RWPE2 (cell line): ENCODE results near the gene SFSWAP.

ENCODE experiments used
- ATAC-seq: fragments of 200-7000 bp; cut with Tn5 transposase; 3 replicates; pipeline ENCODE4 v1.9.1; 2021; ENCODE audit warnings: low read depth
- DNase-seq: peaks from one replicate; pipeline ENCODE4 v3.0.0-alpha.2; 2020; ENCODE audit warnings: low spot score
- H3K27ac ChIP-seq: fragments of 450-650 bp; 2 replicates; pipeline ENCODE4 v1.5.1; 2017; ENCODE audit warnings: mild to moderate bottlenecking; ENCODE audit not compliant: poor library complexity, severe bottlenecking
- H3K27me3 ChIP-seq: fragments of 250-450 bp; sonication (Bioruptor Pico); 2 replicates; pipeline ENCODE4 v1.5.1; 2021; ENCODE audit warnings: mild to moderate bottlenecking, moderate library complexity; ENCODE audit not compliant: insufficient read depth, poor library complexity, severe bottlenecking
- H3K36me3 ChIP-seq: fragments of 250-450 bp; sonication (Bioruptor Pico); 2 replicates; pipeline ENCODE4 v1.5.1; 2020; ENCODE audit warnings: low read depth, mild to moderate bottlenecking, moderate library complexity
- H3K4me1 ChIP-seq: fragments of 250-450 bp; sonication (Bioruptor Pico); 2 replicates; pipeline ENCODE4 v1.5.1; 2021; ENCODE audit warnings: mild to moderate bottlenecking, moderate library complexity; ENCODE audit not compliant: insufficient read depth, poor library complexity, severe bottlenecking
- H3K4me3 ChIP-seq: fragments of 250-450 bp; sonication (Bioruptor Pico); 2 replicates; pipeline ENCODE4 v1.5.1; 2021; ENCODE audit warnings: mild to moderate bottlenecking, moderate library complexity; ENCODE audit not compliant: severe bottlenecking
- H3K9me3 ChIP-seq: fragments of 250-450 bp; sonication (Bioruptor Pico); 2 replicates; pipeline ENCODE4 v1.5.1; 2021; ENCODE audit warnings: mild to moderate bottlenecking, moderate library complexity; ENCODE audit not compliant: severe bottlenecking
- TF ChIP-seq, protein P1 (sequence below): fragments of 450-650 bp; IDR thresholded peaks from one replicate; pipeline ENCODE4 v1.5.1; 2017; ENCODE audit warnings: mild to moderate bottlenecking, moderate library complexity; ENCODE audit not compliant: poor library complexity, severe bottlenecking

Gene SFSWAP

DNA sequence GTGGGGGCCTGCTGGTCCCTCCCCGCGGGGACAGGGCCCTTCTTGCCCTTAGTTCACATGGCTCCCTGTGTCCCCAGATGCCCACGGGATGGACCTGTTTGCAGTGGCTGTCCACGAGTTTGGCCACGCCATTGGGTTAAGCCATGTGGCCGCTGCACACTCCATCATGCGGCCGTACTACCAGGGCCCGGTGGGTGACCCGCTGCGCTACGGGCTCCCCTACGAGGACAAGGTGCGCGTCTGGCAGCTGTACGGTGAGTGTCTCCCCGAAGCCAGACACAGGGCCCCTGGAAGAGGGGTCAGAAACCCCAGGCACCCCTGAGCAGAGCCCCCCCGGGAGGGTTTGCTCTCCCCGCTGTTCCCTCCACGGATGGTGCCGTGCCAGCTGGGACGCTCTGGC is 130.7 kb downstream of the SFSWAP start:
- Histone ChIP-seq H3K27me3 (no peaks in the 10 kb centered on the region), H3K4me1 (no peaks in the 10 kb centered on the region), H3K4me3 (no peak overlapping the region), H3K27ac (no peak overlapping the region), H3K36me3 (peaks cover 9% of the 10 kb centered on the region; the same call in 1 of the 2 replicates), H3K9me3 (no peaks in the 10 kb centered on the region)
- DNase-seq = no peak
- no peak for ATAC-seq
- TF ChIP-seq, protein P1, sequence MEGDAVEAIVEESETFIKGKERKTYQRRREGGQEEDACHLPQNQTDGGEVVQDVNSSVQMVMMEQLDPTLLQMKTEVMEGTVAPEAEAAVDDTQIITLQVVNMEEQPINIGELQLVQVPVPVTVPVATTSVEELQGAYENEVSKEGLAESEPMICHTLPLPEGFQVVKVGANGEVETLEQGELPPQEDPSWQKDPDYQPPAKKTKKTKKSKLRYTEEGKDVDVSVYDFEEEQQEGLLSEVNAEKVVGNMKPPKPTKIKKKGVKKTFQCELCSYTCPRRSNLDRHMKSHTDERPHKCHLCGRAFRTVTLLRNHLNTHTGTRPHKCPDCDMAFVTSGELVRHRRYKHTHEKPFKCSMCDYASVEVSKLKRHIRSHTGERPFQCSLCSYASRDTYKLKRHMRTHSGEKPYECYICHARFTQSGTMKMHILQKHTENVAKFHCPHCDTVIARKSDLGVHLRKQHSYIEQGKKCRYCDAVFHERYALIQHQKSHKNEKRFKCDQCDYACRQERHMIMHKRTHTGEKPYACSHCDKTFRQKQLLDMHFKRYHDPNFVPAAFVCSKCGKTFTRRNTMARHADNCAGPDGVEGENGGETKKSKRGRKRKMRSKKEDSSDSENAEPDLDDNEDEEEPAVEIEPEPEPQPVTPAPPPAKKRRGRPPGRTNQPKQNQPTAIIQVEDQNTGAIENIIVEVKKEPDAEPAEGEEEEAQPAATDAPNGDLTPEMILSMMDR = no peak

DNA sequence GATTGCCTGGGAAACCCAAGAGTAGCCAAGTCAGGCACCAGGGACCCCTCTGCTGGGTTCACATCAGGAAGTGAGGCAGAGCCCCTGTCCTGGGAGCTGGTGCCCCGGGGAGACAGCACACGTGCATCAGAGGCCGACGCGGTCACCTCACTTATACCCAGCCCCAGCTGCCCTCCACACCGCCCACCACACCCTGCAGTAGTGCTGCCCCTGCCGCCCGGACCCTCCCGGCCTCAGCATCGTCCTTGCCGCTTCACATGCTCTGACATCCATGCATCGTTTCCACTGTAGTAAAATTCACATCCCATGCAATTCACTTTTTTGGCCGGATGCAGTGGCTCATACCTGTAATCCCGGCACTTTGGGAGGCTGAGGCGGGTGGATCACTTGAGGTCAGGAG is 131.3 kb downstream of the SFSWAP start:
- Histone ChIP-seq H3K36me3 (peaks cover 9% of the 10 kb centered on the region; the same call in 1 of the 2 replicates), H3K27me3 (no peaks in the 10 kb centered on the region), H3K27ac (no peak overlapping the region), H3K9me3 (no peaks in the 10 kb centered on the region), H3K4me1 (no peaks in the 10 kb centered on the region), H3K4me3 (no peak overlapping the region)
- DNase-seq (no peak), ATAC-seq (no peak)
- TF ChIP-seq, protein P1 = no peak

DNA sequence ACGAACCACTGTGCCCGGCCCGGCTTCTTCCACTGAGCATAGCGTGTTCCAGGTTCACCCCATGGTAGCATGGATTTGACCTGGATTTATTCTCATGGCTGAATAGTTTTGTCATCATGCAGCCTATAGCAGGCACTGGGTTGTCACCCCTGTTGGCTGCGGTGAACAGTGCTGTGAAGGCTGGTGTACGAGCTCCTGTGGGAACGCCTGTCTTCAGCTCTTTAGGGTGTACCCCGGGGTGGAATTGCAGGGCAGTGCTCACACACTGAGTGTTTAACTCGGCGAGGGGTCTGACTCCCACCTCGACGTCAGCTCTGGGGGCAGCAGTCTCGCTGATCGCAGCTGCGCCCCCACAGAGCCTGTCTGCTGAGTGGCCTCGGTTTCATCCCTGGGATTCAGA is 132.6 kb downstream of the SFSWAP start:
- Histone ChIP-seq H3K4me1 (no peaks in the 10 kb centered on the region), H3K9me3 (no peaks in the 10 kb centered on the region), H3K36me3 (peaks cover 9% of the 10 kb centered on the region; the same call in 1 of the 2 replicates), H3K4me3 (no peak overlapping the region), H3K27ac (no peak overlapping the region), H3K27me3 (no peaks in the 10 kb centered on the region)
- TF ChIP-seq, protein P1 = no peak
- DNase-seq (no peak), ATAC-seq (no peak)

DNA sequence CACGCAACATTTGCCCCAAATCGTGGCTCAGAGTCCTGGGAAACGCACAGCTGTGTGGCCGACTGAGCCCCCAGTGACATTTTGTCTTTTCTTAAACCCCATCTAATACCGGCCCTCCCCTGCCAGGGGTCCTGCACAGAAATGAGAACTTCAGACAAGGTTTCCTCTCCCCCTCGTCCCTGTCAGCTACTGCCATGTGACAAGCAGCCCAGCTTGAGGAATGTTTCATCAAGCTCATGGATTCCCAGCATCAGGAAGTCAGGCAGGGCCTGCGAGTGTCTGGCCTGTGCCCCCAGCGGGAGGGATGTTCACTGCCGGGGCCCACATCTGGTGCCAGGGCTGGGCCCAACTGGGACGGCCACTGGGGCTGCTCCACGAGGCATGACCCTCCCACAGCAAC is 133.2 kb downstream of the SFSWAP start:
- Histone ChIP-seq H3K4me3 (no peak overlapping the region), H3K36me3 (peaks cover 12% of the 10 kb centered on the region; the same call in 1 of the 2 replicates), H3K27ac (no peak overlapping the region), H3K27me3 (no peaks in the 10 kb centered on the region), H3K4me1 (no peaks in the 10 kb centered on the region), H3K9me3 (no peaks in the 10 kb centered on the region)
- no peak for ATAC-seq
- TF ChIP-seq, protein P1 = no peak
- no peak for DNase-seq

DNA sequence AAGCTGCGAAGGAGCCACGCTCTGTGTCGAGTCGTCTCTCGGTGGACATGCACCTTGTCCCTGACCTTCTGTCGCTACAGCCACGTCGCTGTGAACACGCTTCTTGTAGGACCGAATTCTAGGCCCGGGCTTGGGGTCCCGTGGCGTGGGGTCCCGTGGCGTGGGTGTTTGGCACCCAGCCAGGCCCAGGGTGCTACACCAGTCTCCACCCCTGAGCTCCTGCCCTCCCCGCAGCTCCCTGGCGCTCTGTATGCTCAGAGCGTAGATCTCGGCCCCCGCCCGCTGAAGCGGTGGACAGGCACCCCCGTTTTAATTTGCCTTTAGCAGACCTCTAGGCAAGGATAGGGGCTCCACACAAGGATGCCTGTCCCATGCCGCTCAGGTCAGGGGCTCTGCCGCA is 133.8 kb downstream of the SFSWAP start:
- Histone ChIP-seq H3K4me3 (no peak overlapping the region), H3K4me1 (no peaks in the 10 kb centered on the region), H3K9me3 (no peaks in the 10 kb centered on the region), H3K27me3 (no peaks in the 10 kb centered on the region), H3K36me3 (peaks cover 12% of the 10 kb centered on the region; the same call in 1 of the 2 replicates), H3K27ac (no peak overlapping the region)
- TF ChIP-seq, protein P1 = no peak
- DNase-seq (peak; percentile 58), ATAC-seq (no peak)
